ENCODE measurements around the gene UBAP2. TPM values are rescaled to one million over a fixed set of nuclear protein-coding genes. Genes with fewer than 3 reads are reported as not detected.
A peak's percentile ranks its signal among the peaks of the same experiment; 100 is the strongest.

The UBAP2 gene
- total RNA-seq, 4 donors from 2014 or later = 31.0 to 49.6 (median 37.6) TPM

DNA sequence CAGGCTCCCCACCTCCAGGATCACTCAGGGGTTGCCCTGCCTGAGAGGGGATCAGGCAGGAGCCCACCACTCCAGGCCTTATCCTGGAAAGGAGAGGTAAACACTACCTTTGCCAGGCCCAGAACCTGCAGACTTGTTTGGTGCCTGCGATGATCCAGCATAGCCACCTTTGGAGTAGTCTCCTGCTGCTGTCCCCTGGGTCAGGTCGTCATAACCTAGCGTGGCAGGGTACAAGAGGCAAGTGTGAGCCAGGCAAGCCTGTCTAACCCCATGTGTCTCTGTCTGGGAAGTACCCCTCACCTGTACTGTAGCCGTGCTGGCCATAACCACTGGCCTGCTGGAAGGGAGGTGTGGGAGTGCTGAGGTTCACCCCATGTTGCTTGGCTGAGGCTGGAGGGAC is 125.6 kb downstream of the UBAP2 start:
- no peak for TF ChIP-seq POLR2A (IDR thresholded peaks at IDR 0.05; ENCODE audit: low read depth)
- no peak for TF ChIP-seq EP300 (IDR thresholded peaks at IDR 0.05)
- TF ChIP-seq, protein P1, sequence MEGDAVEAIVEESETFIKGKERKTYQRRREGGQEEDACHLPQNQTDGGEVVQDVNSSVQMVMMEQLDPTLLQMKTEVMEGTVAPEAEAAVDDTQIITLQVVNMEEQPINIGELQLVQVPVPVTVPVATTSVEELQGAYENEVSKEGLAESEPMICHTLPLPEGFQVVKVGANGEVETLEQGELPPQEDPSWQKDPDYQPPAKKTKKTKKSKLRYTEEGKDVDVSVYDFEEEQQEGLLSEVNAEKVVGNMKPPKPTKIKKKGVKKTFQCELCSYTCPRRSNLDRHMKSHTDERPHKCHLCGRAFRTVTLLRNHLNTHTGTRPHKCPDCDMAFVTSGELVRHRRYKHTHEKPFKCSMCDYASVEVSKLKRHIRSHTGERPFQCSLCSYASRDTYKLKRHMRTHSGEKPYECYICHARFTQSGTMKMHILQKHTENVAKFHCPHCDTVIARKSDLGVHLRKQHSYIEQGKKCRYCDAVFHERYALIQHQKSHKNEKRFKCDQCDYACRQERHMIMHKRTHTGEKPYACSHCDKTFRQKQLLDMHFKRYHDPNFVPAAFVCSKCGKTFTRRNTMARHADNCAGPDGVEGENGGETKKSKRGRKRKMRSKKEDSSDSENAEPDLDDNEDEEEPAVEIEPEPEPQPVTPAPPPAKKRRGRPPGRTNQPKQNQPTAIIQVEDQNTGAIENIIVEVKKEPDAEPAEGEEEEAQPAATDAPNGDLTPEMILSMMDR (IDR thresholded peaks at IDR 0.05) = no peak
- TF ChIP-seq POLR2AphosphoS5 (IDR thresholded peaks at IDR 0.05) = no peak
- Histone ChIP-seq H3K27ac (replicated peaks in 1 of 4) (no peak overlapping the region), H3K9me3 (no peaks in the 10 kb centered on the region), H3K4me3 (no peak overlapping the region), H3K27me3 (no peaks in the 10 kb centered on the region), H3K36me3 (peaks cover 52 to 95% (median 86%) of the 10 kb centered on the region in 4 donors), H3K4me1 (peaks cover 10 to 14% (median 12%) of the 10 kb centered on the region in 4 donors)
- 100% methylated on average over 4 of the region's 4 CpGs for WGBS
- intact Hi-C loops (cut with DNase I) = no loop called here
- DNase-seq (ENCODE audit: extremely low spot score) = no peak

DNA sequence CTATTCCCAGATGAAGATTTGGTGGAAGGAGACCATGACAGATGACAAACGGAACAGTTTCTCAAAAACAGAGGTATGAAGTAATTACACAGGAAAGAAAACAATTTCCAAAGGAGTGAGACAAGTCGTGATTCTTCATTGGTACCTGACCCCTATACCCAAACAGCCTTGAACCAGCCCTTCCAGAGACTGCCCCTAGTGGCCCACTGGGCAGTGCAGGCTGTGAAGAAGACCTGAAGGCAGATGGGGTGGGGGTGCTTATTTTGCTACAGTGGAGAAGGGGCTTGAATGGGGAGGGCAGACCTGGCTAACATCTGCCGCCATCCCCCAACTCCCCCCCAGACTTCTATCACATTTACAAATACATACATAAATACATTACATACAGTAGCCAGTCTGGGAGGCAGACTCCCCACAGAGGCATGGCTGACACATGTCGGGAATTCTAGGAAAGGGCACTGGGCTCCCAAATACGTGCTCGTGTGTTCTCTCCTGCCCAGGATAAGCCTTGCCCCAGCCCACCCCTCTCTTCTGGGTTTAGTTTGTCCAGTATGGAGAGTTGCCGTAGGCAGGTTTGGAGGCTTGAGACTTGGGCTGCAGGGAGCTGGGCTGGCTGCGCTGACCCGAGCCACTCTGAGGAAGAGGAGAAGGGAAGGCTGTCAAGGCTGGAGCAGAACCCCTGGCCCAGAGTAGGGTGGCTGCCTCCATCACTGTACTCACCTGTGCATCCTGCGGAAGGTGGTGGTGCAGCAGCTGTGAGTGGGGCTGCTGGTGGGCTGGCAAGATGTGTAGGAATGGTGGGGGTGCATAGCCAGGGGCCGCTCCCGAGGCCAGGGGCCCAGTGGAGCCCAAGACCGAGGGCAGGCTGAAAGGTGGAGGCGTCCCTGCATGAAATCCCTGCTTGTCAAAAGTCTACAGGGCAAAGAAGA is 126.5 kb downstream of the UBAP2 start:
- no peak overlapping the region for H3K27ac ChIP-seq (replicated peaks in 1 of 4)
- H3K4me1 ChIP-seq = peaks cover 10 to 14% (median 12%) of the 10 kb centered on the region in 4 donors
- 88% methylated on average over 14 of the region's 14 CpGs for WGBS
- no peak overlapping the region for H3K4me3 ChIP-seq
- no peak for TF ChIP-seq POLR2AphosphoS5 (IDR thresholded peaks at IDR 0.05)
- TF ChIP-seq POLR2A (IDR thresholded peaks at IDR 0.05; ENCODE audit: low read depth) = no peak
- TF ChIP-seq, protein P1 (IDR thresholded peaks at IDR 0.05) = peak in 2 of 3 experiments; percentile 29 to 62
- TF ChIP-seq EP300 (IDR thresholded peaks at IDR 0.05) = no peak
- H3K9me3 ChIP-seq = no peaks in the 10 kb centered on the region
- no peak for DNase-seq (ENCODE audit: extremely low spot score)
- H3K36me3 ChIP-seq = peaks cover 49 to 95% (median 86%) of the 10 kb centered on the region in 4 donors
- H3K27me3 ChIP-seq = no peaks in the 10 kb centered on the region
- intact Hi-C loops (cut with DNase I) = no loop called here

DNA sequence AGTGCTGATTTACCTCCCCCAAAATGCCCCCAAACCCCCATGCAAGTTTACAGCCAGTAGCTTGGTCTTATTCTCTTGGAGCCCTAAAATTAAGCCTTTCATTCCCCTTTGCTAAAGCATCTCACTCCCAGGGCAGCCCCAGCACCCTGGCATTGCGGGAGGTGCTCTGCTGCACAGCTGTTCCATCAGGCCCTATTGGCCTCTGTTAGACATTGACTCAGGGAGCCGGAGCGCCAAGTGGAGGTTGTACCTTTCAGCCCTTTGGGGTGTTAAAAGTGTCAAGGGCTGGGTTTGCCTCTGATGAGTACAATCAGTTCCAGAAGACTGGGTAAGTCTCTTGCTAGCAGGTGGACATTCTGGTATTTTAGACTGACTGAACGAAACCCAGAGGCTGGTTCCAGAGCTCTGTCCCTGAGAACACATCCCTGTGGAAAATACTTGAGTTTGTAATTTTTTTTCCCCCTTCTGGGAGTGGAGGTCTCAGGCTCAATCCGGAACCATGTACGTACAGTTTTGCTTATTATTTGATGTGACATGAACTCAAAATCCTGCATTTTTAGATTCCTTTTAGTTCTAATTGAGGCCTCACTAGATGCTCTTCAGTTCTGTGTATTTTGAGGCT is 129.3 kb downstream of the UBAP2 start:
- WGBS = 86% methylated on average over 6 of the region's 6 CpGs
- peaks cover 44 to 84% (median 78%) of the 10 kb centered on the region in 4 donors for H3K36me3 ChIP-seq
- H3K27ac ChIP-seq (replicated peaks in 1 of 4) = no peak overlapping the region
- peaks cover 0 to 4% (median 0%) of the 10 kb centered on the region in 4 donors for H3K4me1 ChIP-seq
- intact Hi-C loops (cut with DNase I) = loop anchor here (10.0 kb wide), 1 partner anchor 95 kb away; no protein-coding TSS in a partner anchor
- H3K27me3 ChIP-seq = no peaks in the 10 kb centered on the region
- peak in 1 of 2 donors; percentile 2 for TF ChIP-seq POLR2AphosphoS5 (IDR thresholded peaks at IDR 0.05)
- no peak for TF ChIP-seq EP300 (IDR thresholded peaks at IDR 0.05)
- TF ChIP-seq POLR2A (IDR thresholded peaks at IDR 0.05; ENCODE audit: low read depth) = no peak
- TF ChIP-seq, protein P1 (IDR thresholded peaks at IDR 0.05) = no peak
- no peak overlapping the region for H3K4me3 ChIP-seq
- no peak for DNase-seq (ENCODE audit: extremely low spot score)
- H3K9me3 ChIP-seq = no peaks in the 10 kb centered on the region

DNA sequence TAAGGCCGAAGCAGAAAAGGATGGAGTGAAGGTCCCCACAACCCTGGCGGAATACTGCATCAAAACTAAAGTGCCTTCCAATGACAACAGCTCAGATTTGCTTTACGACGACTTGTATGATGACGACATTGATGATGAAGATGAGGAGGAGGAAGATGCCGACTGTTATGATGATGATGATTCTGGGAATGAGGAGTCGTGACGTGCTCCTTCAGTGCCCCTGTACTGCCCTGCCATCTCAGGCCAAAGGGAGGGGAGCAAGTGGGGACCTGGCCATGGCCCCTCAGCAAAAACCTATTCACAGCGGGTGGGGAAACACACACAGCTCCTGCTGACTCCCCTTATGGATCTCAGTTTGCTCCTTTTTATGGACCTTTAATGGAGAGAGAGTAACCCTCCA is 131.7 kb downstream of the UBAP2 start:
- no peak for DNase-seq (ENCODE audit: extremely low spot score)
- Histone ChIP-seq H3K4me1 (peaks cover 0 to 11% (median 0%) of the 10 kb centered on the region in 4 donors), H3K9me3 (no peaks in the 10 kb centered on the region), H3K4me3 (no peak overlapping the region), H3K36me3 (peaks cover 25 to 84% (median 74%) of the 10 kb centered on the region in 4 donors), H3K27me3 (no peaks in the 10 kb centered on the region), H3K27ac (replicated peaks in 1 of 4) (no peak overlapping the region)
- intact Hi-C loops (cut with DNase I) = loop anchor here (10.0 kb wide), 1 partner anchor 92 kb away; no protein-coding TSS in a partner anchor
- TF ChIP-seq POLR2A (IDR thresholded peaks at IDR 0.05; ENCODE audit: low read depth) (no peak), POLR2AphosphoS5 (IDR thresholded peaks at IDR 0.05) (peak in 1 of 2 donors; percentile 12)
- WGBS = 95% methylated on average over 9 of the region's 9 CpGs

All from esophagus muscularis mucosa (tissue), 4 donors.